Stimulated activated naive CD8-positive, alpha-beta T cell treated with anti-CD3 and anti-CD28 coated beads, Interleukin-15, Interleukin-2, amounts not matched to agents 100 U/mL and 50 U/mL, for 24 hours (primary cell): ENCODE data around the gene CDK15.

Source experiments
- ATAC-seq: fragments of 150-1000 bp; cut with Tn5 transposase; one replicate; pipeline ENCODE4 v1.10.0; 2021
- DNase-seq: peaks from one replicate; pipeline ENCODE4 v3.0.0; 2021

The CDK15 gene

DNA sequence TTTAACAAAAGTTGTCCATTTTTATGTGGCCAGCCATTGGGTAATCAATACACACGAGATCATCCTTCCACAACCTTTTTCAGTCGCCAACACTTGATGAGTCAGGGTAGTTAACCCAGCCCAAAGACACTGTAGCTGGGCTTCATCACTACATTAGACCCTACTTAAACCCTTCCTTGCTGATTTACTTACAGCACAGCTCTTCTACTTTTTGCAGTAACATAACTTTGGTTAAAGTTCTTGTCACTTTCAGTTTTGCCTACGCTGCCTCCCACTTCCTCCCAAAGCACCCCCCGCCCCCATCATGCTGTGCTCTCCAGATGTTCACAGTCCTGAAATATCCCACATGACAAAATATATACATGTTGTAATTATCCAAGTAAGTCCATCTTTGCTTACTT is 103.6 kb downstream of the CDK15 start:
- ATAC-seq (no peak), DNase-seq (no peak)

GRCh38 chr2:201911372-201911771 is 105.0 kb downstream of the CDK15 start:
- no peak for ATAC-seq
- DNase-seq: no peak

GRCh38 chr2:201913201-201913600 is 106.9 kb downstream of the CDK15 start:
- ATAC-seq: no peak

GRCh38 chr2:201915446-201915845 is 109.1 kb downstream of the CDK15 start:
- ATAC-seq (no peak), DNase-seq (no peak)

More at GRCh38 chr2:201913201-201913600, 106.9 kb downstream of the CDK15 start:
- DNase-seq: no peak

DNA sequence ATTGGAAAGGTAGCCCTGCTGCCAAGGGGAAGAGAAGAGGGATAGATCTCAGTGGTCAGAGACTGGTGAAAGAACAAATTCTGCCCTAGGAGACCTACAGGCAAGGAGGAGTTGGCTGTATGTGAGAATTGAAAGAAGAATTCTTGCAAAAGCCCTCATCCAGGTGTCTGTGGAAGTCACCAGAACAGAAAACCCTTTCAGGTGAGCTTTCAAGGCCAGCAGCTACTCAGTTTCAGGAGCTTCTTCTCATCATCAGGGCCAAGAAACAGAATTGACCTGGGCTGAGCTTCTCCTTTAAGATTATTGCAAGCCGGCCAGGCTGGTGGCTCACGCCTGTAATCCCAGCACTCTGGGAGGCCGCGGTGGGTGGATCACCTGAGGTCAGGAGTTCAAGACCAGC is 110.2 kb downstream of the CDK15 start:
- DNase-seq (no peak), ATAC-seq (no peak)

DNA sequence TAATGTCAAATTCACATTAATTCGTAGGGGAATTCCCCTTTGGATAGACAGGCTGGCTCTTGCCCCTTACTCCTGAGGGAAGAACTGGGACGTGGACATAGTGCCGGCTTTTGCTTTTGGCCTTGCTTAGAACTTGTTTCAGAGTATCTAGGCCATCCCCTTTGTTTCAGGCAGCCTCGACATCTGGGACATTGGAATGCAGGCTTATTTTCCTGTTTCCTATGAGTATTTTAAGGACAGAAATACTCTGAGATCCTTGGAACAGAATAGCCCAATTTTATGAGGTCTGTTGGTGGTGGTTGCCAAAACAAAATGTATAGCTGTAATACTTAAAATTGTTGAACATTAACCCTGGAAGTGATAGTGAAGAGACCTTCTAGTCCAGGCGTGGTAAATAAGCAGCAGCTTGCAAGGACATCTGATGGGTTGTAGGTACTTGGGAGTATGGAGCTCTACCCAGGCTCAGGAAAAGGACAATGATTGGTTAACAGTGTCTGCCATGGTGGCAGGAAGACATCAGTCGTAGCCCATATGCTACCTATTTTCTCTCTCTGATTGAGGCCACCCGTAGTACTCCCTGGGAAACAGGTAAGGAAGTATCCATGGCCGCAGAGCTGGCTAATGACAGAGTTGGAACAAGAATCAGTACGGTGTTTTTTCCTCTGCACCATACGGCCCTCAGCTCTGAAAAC is 112.4 kb downstream of the CDK15 start:
- DNase-seq (no peak), ATAC-seq (no peak)

- no peak for ATAC-seq
- no peak for DNase-seq
These were observed 112.9 kb downstream of the CDK15 start for GRCh38 chr2:201919308-201919634.

DNA sequence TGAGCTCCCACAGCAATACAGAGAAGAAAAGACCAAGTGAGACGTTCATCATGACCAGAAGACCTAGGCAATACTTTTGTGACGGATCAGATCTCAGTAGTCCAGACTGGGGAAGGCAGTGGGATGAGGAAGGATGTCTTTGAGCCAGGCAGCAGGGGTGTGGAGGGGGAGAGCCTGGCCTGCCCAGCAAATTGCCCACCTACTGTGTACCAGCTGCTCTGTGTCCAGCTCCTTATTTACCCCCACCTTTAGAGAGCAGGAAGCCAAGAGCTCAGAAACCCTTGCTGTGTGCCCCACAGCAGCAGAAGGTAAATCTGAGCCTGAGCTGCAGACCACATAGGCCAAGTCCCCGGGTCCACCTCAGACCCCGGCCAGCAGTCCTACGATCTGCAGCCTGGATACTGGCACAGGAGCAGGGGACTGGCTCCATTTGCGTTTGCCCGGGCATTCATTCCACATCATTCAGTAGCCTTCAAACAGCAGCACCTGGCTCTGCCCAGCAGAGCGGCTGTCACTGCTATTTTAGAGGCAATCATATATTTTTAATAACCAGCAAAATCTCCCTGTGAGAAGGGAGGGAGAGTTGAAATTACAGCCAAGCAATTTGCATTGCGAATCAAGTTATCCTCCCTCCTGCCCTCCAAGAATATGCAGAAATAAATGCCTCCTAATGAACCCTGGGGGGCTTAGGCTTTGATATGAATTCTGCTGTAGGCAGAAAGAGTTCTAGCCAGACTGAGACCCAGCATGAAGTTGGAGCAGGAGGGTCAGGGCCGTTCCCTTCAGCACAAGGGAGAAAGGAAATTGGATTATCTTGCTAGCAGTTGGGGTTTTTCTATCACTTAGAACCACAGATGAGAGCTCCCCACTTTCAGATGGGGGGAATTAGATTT is 117.3 kb downstream of the CDK15 start:
- ATAC-seq (no peak), DNase-seq (no peak)

DNA sequence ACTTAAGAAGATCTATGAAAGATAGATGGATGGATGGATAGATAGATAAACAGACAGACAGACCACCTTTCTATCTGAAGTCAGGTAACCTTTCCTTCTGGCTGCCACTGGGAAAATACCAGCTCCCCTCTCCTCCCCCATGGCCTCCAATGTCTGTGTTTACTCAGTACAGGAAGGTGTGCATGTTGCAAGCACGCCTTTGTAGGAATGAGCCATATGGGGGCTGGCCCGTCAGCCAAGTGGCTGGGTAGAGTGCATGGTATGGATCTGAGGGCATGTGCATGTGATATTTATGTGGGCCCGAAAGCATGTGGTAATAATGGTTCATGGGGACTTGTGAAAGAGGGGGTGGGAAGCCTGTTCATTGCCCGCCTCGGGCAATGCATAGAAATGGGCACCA is 118.1 kb downstream of the CDK15 start:
- DNase-seq (no peak), ATAC-seq (no peak)

DNA sequence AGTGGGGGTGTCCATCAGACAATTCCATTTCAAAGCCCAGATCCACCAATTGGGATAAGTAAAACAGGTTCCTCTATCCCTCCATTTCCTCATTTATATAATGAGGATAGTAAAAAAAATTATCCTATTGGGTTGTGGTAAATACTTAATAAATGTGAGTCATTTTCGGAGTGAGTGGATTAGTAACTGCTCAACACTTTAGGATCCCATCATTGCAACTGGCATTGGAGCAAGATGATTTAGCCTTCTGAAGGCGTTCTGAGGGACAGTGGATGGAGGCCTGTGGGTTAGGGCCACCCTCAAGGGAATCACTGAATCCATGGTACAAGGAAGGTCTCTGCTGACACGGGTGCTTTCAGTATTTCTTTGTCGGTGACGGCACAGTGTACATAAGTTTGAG is 118.7 kb downstream of the CDK15 start:
- ATAC-seq: no peak
- DNase-seq: no peak

DNA sequence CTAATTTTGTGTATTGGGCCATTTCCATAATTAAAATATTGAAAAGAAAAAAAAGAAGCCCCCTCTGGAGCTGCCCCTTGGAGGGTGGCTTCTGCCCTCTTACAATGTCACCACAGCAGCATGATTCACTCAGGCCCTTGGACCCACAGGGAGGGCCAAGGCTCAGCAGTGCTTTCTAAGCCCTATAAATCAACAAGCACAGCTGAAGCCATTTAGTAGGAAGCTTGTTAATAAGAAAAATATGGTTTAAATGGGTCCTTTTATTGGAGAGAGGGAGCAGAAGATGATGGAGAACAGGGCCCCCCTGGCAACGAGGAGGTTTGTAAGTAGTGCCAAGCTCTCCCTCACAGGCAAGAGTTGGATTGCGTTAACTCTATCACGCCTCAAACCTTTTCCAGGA is 119.7 kb downstream of the CDK15 start:
- no peak for ATAC-seq
- no peak for DNase-seq

GRCh38 chr2:201928363-201928762 is 122.0 kb downstream of the CDK15 start:
- ATAC-seq: no peak

GRCh38 chr2:201929281-201930026 is 123.1 kb downstream of the CDK15 start:
- DNase-seq (no peak), ATAC-seq (no peak)

More at GRCh38 chr2:201928363-201928762, 122.0 kb downstream of the CDK15 start:
- DNase-seq: no peak

DNA sequence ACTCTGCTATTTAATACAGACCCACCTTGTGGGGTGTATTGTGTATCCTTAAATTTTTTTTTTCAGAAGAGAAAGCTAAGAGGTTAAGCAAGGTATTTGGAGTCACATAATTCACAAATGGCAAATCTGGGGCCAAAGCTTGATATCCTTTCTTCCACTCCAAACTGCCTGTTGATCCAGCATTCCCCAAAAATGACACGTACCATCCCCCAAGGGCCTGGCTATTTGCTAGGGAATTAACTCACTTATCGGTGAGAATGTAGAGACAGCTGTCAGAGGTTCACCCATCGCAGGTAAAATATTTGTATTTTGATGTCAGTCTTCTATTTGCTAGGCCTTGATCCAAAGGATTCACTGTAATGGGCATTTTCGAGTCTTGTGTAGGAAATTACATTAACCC is 123.7 kb downstream of the CDK15 start:
- ATAC-seq (no peak), DNase-seq (no peak)

- ATAC-seq: no peak
These were observed 124.5 kb downstream of the CDK15 start for GRCh38 chr2:201930831-201931230.

GRCh38 chr2:201931475-201931874 is 125.1 kb downstream of the CDK15 start:
- ATAC-seq: no peak
- DNase-seq: no peak

More at GRCh38 chr2:201930831-201931230, 124.5 kb downstream of the CDK15 start:
- no peak for DNase-seq

DNA sequence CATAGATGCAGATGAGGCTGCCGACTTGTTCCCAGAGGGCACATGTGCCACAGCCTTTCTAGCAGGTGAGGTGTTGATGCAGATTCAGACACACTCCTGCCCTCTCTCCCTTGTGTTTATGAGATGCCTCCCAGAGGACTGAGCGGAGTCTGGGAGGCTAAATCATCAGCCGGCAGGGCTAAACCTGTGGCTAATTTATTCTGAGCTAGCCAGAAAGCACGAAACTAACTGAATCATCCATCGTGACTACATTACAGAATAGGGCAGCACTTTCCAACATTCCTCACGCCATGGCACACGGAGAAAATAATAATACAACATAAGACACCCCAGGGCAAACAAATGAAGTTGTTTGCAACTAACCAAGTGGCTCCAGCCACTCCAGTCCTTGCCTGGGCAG is 125.6 kb downstream of the CDK15 start:
- DNase-seq (no peak), ATAC-seq (no peak)

DNA sequence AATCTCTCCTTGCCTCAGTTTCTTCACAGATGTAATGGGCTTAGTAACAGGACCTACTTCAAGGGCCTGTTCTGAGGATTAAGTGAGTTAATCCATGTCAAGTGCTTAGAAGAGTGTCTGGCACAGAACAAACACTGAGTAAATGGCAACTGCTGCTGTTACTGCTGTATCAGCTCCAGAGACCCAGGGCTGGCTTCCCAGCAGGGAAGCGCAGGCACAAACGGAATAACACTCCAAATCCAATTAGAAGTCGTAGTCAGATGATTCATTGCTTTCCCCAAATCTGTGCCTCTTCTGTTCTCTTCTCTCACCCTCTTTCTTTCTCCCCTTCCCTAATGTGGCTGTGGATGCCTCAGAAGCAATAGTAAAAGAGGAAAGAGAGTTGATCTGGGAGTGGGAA is 126.2 kb downstream of the CDK15 start:
- no peak for DNase-seq
- no peak for ATAC-seq

GRCh38 chr2:201933792-201934237 is 127.5 kb downstream of the CDK15 start:
- DNase-seq (no peak), ATAC-seq (no peak)

DNA sequence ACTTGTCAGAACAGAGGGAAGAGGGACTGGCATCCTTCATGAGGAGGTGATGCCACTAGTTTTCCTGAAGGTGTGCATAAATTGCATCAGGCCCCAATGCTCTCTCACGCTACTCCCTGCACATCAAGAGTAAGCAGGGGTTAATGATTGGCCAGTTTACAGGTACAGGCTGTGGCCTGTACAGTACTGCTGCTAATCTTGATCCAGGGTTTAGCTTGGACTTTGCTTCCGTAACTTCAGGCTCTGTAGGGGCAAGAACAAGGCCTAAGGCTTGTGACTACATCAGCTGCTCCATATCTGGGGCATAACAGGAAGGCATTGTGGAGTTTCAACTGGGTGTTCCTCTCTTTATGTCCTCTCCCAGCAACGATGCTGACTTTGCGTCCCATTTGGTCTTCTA is 130.5 kb downstream of the CDK15 start:
- no peak for DNase-seq
- ATAC-seq: no peak

DNA sequence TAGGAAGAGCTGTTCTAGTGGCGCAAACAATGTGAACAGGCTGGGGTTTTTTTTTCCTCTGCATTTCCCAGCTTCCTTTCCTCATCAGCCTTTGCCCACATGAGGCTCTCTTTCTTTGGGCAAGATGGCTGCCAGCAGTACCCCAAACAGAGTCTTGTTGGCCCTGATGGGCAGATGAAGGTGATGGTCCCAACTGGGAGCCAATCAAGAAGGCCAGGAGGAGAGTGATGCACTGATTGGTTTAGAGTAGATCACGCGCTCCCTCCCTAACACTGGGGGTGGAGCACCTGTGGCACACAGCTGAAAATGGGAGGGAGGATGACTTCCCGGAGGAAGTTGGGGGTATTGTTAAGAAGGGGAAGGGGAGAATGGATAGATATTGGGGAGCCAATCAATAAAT is 131.0 kb downstream of the CDK15 start:
- DNase-seq (no peak), ATAC-seq (no peak)

GRCh38 chr2:201938156-201938775 is 131.9 kb downstream of the CDK15 start:
- ATAC-seq (no peak), DNase-seq (no peak)
